NT2/D1 (cell line): Measurements from ENCODE around the gene KIAA0319L.

ENCODE experiments used
- SUZ12 ChIP-seq: IDR thresholded peaks from 2 replicates; pipeline ENCODE4 v1.6.1; 2011; ENCODE audit not compliant: insufficient read length, insufficient read depth; ENCODE audit errors: extremely low read depth
- YY1 ChIP-seq: IDR thresholded peaks from 2 replicates; pipeline ENCODE4 v1.6.1; 2011; ENCODE audit not compliant: insufficient read length, insufficient read depth

- TF ChIP-seq SUZ12 (no peak), YY1 (no peak)
Measured at GRCh38 chr1:35475856-35476674, 81.1 kb downstream of the KIAA0319L start.
